GM12891 (cell line): ENCODE results near the gene BET1.

Experiments used
- DNase-seq: peaks from one replicate; pipeline ENCODE4 v3.0.0; 2011; ENCODE audit warnings: low spot score; ENCODE audit not compliant: insufficient read length
- FAIRE-seq: peaks from 2 replicates; lab custom pipeline; 2011; peaks lifted over from hg19 to GRCh38; lab: Jason Lieb, UNC
- PAX5 ChIP-seq: IDR thresholded peaks from 2 replicates; pipeline ENCODE4 v1.6.1; 2011; ENCODE audit warnings: low read length, moderate library complexity, mild to moderate bottlenecking; ENCODE audit not compliant: insufficient read depth, severe bottlenecking
- POLR2A ChIP-seq: IDR thresholded peaks from 2 replicates; pipeline ENCODE4 v1.6.1; 2011; ENCODE audit warnings: low read depth, low read length, control low read depth
- POLR2AphosphoS5 ChIP-seq: IDR thresholded peaks from 2 replicates; pipeline ENCODE4 v1.6.1; 2011; ENCODE audit warnings: low read depth, low read length, control low read depth
- POU2F2 ChIP-seq: IDR thresholded peaks from 2 replicates; pipeline ENCODE4 v1.6.1; 2011; ENCODE audit warnings: low read depth, mild to moderate bottlenecking, control low read depth, low read length, moderate library complexity
- SPI1 ChIP-seq: IDR thresholded peaks from 2 replicates; pipeline ENCODE4 v1.6.1; 2011; ENCODE audit warnings: low read depth, low read length, control low read depth
- TAF1 ChIP-seq: IDR thresholded peaks from 2 replicates; pipeline ENCODE4 v1.6.1; 2011; ENCODE audit warnings: low read depth, low read length, control low read depth

Gene BET1

GRCh38 chr7:93985101-93985500, 19.1 kb downstream of the BET1 start:
- no peak for TF ChIP-seq SPI1
- no peak for TF ChIP-seq PAX5
- no peak for TF ChIP-seq POU2F2
- no peak for TF ChIP-seq POLR2AphosphoS5
- TF ChIP-seq TAF1, result no peak
- no peak for TF ChIP-seq POLR2A
- FAIRE-seq (no peak), DNase-seq (no peak)

GRCh38 chr7:93984024-93984423, 20.1 kb downstream of the BET1 start:
- FAIRE-seq (no peak), DNase-seq (no peak)
- TF ChIP-seq POU2F2 (no peak), TAF1 (no peak), PAX5 (no peak), POLR2AphosphoS5 (no peak), POLR2A (no peak), SPI1 (no peak)

- DNase-seq (no peak), FAIRE-seq (no peak)
- no peak for TF ChIP-seq POLR2AphosphoS5
- no peak for TF ChIP-seq TAF1
- TF ChIP-seq POU2F2, result no peak
- TF ChIP-seq PAX5, result no peak
- TF ChIP-seq POLR2A, result no peak
- no peak for TF ChIP-seq SPI1
Measured at GRCh38 chr7:93981480-93981874, 22.7 kb downstream of the BET1 start.

GRCh38 chr7:93980744-93981479, 23.2 kb downstream of the BET1 start:
- DNase-seq, result no peak
- TF ChIP-seq TAF1 (no peak), PAX5 (no peak), POLR2A (no peak), SPI1 (no peak), POU2F2 (no peak), POLR2AphosphoS5 (no peak)
- FAIRE-seq, result no peak

GRCh38 chr7:93977211-93977950, 26.8 kb downstream of the BET1 start:
- no peak for FAIRE-seq
- DNase-seq, result no peak

GRCh38 chr7:93973134-93973533, 31.0 kb downstream of the BET1 start:
- TF ChIP-seq POLR2A, result no peak
- TF ChIP-seq TAF1, result no peak
- no peak for TF ChIP-seq PAX5
- TF ChIP-seq SPI1, result no peak
- no peak for TF ChIP-seq POU2F2
- no peak for TF ChIP-seq POLR2AphosphoS5
- FAIRE-seq, result no peak

More at GRCh38 chr7:93977211-93977950, 26.8 kb downstream of the BET1 start:
- TF ChIP-seq POLR2AphosphoS5 (no peak), POLR2A (no peak), TAF1 (no peak), PAX5 (no peak), SPI1 (no peak), POU2F2 (no peak)

GRCh38 chr7:93972029-93972725, 32.0 kb downstream of the BET1 start:
- FAIRE-seq, result peak; percentile 41
- TF ChIP-seq PAX5, result no peak
- TF ChIP-seq POU2F2, result no peak
- TF ChIP-seq TAF1, result no peak
- TF ChIP-seq POLR2AphosphoS5, result no peak
- no peak for TF ChIP-seq POLR2A
- TF ChIP-seq SPI1, result no peak
- no peak for DNase-seq

More at GRCh38 chr7:93973134-93973533, 31.0 kb downstream of the BET1 start:
- DNase-seq, result no peak

GRCh38 chr7:93968911-93969620, 35.1 kb downstream of the BET1 start:
- DNase-seq (no peak), FAIRE-seq (no peak)
- no peak for TF ChIP-seq POLR2AphosphoS5
- no peak for TF ChIP-seq PAX5
- TF ChIP-seq SPI1, result no peak
- no peak for TF ChIP-seq TAF1
- no peak for TF ChIP-seq POU2F2
- TF ChIP-seq POLR2A, result no peak

- no peak for FAIRE-seq
- no peak for DNase-seq
- TF ChIP-seq TAF1 (no peak), SPI1 (no peak), POLR2AphosphoS5 (no peak), POLR2A (no peak), PAX5 (no peak), POU2F2 (no peak)
Measured at GRCh38 chr7:93964813-93965212, 39.3 kb downstream of the BET1 start.
